Activated CD8-positive, alpha-beta memory T cell treated with anti-CD3 and anti-CD28 coated beads for 4 hours (primary cell): Measurements from ENCODE around the gene BOD1.

Experiments
- DNase-seq, 2 donors: peaks; one replicate each; pipeline ENCODE4 v3.0.0-alpha.2; 2020; ENCODE audit warnings: low read depth in 2 of 2

The BOD1 gene

DNA sequence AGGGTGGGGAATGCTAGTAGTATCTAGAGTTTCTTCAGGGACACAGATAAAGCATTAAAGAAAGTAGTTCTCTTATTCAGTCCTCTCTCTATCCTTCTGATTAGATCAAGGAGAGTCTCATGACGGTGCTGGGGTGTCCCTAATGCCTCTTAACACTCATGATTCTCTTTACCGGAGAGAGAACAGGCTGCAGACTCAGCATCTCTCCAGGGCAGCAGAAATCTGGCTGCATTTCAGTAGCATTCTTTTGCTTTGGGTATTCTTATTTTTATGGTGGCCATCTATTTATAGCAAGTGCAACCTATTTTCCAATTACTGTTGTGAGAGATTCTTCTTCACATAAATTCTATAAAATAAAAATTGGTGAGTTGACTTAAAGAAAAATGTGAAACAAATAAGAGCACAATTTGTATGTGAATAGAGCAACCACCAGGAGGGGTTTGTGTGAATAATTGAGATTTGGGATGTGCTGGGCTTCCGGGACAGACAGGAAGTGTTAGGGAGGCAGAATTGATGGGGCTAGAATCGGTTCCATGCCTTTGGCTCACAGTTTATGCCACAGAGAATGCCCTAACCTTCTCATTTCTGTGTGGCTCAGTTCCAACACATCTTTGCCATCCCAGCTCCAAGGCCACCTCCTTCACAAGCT, 23.8 kb upstream of the BOD1 start:
- no peak for DNase-seq

DNA sequence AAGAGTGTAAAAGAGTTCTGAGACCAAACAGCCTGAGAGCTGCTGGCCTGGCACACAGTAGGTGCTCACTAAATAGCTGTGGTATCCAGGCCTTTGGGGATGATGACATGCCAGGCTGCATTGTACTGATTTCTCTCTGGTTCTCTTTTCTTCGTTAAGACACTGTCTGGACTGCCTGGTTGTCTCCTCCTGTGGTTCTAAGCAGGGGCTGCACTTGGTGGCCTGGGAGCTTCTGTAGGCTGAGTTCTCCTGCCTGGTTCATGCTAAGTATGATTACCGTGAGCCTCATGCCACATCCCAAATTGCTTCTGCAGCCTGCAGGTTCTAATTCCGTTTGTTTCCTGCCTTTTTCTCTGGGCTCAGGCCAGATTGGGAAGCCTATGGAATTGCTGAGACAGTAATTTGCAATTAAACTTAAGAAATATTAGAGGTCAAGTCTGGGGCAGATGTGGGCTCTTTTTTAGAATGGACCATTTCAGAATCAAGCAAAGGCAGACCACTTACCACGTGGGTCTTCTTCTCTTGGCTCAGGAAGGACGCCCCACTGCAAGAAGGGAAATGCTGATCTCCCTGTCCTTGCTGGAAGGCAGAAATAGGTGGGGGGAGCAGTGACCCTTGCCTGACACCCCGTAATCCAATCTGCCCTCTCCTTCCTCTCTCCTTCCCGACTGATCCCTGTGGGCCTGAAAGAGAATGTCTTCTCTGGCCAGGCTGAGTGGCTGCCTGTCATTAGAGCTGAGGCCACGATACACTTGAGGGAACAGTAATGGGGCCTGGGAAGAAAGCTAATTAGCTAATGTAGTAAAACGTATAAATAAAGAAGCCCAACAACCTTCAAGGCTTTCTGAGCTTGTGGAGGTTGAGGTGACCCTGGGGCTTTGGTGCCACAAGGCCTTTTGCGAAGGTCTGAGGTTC, 21.9 kb upstream of the BOD1 start:
- DNase-seq: no peak

DNA sequence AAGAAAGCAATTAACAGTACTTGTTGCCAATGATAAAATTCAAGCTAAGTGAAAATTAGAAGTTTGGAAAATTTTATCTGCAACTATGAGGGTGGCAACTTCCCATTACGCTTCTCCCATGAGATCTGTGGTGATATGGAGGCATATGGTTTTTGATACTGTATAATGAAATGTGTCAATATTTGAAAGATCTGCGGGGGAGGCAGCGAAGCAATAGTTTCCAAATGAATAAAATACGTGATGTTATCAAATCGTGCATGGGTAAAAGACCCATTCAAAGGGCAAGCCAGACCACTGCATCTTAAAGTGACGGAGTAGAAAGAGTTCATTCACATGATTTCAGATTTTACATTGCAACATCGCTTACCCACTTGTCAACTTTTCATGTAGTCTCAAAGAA, 20.9 kb upstream of the BOD1 start:
- no peak for DNase-seq

DNA sequence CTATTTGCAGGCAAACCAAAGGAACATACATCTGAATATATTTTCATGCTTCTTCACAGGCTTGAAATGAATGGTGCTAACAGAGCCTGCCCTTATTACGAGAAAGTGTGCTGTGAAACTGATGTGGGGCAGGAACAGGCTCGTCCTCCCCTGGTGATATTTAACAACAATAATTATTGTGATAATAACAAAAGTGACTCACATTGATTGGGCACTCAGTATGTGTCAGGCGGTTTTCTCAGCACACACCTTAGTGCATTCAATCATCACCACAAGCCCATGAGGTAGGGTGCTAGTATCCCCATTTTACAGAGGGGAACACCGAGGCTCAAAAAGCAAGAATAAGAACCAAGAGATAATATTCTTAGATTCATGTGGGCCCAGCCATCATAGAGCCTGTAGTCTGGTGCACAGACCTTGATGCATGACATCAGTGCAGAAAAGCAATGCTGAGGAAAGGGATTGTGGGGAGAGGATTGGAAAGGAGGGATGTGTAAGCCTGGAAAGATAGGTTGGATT, 18.1 kb upstream of the BOD1 start:
- no peak for DNase-seq

- no peak for DNase-seq
Measured at GRCh38 chr5:173633304-173633703, 16.9 kb upstream of the BOD1 start.

DNA sequence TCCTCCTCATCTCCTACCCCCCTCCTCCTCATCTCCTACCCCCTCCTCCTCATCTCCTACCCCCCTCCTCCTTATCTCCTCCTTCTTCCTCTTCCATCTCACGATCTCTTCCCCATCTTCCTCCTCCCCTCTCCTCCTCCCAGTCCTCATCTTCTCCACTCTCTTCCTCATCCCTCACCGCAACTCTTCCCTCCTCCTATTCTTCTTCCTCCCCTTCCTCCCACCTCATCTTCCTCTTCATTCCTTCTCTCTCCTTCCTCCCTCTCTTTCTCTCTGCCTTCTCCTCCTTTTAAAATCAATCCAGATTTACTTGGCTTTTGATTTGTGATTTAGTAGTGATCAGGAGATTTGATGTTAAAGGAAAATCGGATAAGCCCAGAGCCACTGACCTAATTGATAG, 15.0 kb upstream of the BOD1 start:
- no peak for DNase-seq

DNA sequence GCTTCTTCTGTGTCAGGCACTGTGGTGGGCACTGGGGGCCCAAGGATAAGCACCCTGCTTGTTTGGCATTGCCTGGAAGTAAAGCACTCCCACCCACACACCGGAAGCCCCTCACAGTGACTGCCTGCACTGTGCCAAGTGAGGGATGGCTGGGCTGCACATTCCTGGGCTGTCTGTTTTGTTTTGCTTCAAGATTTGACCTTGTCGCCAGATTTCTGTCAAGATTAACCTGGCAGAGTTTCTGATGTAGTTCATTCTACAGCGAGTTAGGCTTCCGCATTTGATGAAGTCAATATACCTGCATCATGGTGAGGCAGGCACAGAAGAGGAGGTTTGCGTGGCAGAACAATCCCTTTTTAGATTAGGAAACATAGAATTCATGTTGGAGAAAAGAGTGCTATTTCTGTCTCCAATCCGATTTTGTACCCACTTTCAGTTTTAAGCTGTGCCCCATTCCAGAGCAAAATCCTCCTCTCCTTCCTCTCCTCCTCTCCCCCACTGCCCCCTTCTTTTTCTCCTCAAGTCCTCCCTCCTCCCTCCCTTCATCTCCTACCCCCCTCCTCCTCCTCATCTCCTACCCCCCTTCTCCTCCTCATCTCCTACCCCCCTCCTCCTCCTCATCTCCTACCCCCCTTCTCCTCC, 14.4 kb upstream of the BOD1 start:
- no peak for DNase-seq

DNA sequence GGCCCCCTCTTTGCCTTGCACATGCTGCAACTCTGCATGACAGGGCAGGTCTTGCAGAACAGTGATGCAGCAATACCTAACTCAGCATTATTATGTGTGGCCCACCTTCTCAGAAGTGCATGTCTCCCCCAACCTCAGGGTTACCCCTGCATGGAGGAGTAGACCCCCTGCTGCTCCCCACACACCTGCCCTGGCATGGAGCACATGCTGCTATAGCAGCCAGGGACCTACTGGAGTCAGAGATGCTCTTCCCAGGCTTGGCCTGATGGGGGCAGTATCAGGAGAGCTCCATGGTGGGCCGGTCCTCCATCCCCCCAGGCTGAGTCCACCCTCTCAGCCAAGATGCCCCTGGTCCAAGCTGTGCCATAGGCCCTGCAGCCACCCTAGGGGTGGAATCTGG, 13.2 kb upstream of the BOD1 start:
- no peak for DNase-seq

DNA sequence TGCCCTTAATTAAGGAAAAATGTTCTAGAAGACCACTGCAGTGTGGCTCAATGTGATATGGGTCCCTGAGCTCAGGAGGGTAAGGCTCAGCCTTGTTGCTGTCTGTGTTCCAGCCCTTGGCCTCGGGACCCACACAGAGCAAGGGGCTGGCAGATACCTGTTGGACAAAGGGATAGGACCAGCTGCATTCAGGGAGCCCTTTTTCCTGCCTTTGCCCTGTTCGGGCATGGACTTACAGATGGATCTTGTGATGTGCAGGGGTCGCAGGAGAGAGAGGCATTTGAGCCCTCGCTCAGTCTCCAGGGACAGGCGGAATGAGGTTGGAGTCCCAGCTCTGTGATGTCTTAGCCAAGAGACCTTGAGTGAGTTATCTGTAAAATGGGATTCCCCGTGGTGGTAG, 12.1 kb upstream of the BOD1 start:
- DNase-seq: no peak

- no peak for DNase-seq
Measured at GRCh38 chr5:173627860-173628392, 11.5 kb upstream of the BOD1 start.

GRCh38 chr5:173627271-173627670, 10.8 kb upstream of the BOD1 start:
- no peak for DNase-seq

DNA sequence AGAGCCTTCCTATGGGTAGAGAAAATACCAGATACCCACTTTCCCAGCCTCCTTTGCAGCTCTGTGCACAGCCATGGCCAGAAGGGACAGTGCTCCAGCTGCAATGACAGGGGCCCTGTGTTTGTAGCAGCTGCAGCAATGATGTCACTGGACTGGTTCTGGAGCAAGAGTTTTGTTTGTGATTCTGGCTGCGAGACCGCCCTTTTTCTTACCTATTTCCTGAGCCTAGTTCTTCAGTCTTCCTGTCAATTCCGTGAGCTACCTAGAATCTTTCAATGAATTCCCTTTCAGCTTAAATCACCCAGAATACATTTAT, 10.0 kb upstream of the BOD1 start:
- DNase-seq: no peak

GRCh38 chr5:173625673-173626504, 9.4 kb upstream of the BOD1 start:
- DNase-seq: no peak

GRCh38 chr5:173625261-173625660, 8.8 kb upstream of the BOD1 start:
- no peak for DNase-seq

- DNase-seq: no peak
Measured at GRCh38 chr5:173624282-173624681, 7.8 kb upstream of the BOD1 start.

- DNase-seq: no peak
Measured at GRCh38 chr5:173623789-173624188, 7.3 kb upstream of the BOD1 start.

DNA sequence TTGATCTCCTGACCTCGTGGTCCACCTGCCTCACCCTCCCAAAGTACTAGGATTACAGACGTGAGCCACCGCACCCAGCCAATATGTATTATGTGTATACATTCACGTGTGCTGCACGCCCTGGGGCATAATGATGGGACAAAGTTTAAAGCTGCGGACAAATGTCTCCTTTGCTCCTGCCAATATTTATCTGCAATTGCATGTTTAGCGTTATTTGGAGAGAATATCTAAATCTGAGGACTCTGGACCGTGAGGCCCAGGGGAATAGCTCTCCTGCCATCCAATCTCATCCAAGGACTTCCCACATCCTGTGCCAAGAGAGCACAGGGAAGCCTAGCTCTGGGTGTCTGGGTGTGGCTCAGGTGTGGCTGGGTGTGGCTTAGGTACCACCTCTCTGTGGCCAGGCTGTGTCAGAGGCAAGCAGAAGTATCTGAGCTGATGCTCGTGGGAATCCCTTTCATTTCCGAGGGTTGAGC, 6.9 kb upstream of the BOD1 start:
- no peak for DNase-seq

GRCh38 chr5:173622183-173623047, 6.0 kb upstream of the BOD1 start:
- no peak for DNase-seq

DNA sequence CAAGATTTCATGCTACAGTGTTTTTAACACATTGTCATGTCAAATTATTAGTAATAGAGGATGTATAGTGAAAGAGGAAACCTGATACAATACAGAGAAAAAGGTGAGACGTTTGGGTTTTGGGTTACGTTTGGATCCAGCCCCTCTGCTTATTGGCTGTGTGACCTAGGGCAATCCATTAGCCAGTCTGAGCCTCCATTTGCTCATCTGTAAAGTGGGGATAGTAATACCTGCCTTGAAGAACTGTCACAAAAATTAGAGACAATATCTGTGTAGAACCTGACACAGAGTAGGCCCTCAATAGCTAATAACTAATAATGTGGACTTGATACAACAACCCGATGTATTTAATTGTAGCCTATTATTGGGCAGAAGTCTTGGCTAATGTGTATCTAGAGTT, 4.3 kb upstream of the BOD1 start:
- no peak for DNase-seq

DNA sequence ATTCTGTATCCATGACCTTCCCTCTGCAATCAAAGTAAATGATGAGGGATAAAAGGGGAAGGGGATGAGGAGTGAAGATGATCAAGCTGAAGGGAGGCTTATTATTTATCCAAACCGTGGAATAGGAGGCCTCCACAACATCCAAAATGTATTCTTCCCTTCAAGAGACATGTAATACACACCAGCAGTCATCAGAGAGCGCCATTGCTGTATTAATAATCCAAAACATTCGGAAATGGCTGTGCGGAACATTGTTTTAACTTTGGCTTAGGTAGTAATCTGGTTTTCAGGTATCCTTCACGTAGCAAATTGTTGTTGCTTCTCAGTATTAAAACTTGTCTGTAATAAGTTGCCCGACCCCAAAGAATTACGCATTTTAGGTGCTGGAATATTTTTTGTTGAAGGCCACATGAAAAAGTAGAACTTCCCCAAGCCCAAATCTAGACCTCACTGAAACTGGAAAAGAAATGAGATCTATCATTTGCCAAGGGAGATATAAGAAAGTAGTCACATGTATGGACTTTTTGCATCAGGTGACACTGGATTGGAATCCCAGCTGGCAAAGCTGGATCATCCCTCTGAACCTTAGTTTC, 2.6 kb upstream of the BOD1 start:
- peak; percentile 4 to 8 for DNase-seq
